NAMALWA (cell line): ENCODE data around the gene GTF3C6.
"Not testable (repeated sequence)": the region's sequence is repeated elsewhere in the genome, so short reads cannot be mapped to it uniquely, and the experiment has no call there.

Experiments
- DNase-seq: peaks from one replicate; pipeline ENCODE4 v3.0.0-alpha.2; 2015; ENCODE audit warnings: low spot score

GTF3C6 gene

GRCh38 chr6:110979565-110980101 lies 21.1 kb downstream of the GTF3C6 start:
- DNase-seq, result no peak

GRCh38 chr6:110980227-110980626 lies 21.7 kb downstream of the GTF3C6 start:
- no peak for DNase-seq

GRCh38 chr6:110980648-110981047 lies 22.1 kb downstream of the GTF3C6 start:
- no peak for DNase-seq

GRCh38 chr6:110981202-110981600 lies 22.7 kb downstream of the GTF3C6 start:
- peak; percentile 30 for DNase-seq

DNA sequence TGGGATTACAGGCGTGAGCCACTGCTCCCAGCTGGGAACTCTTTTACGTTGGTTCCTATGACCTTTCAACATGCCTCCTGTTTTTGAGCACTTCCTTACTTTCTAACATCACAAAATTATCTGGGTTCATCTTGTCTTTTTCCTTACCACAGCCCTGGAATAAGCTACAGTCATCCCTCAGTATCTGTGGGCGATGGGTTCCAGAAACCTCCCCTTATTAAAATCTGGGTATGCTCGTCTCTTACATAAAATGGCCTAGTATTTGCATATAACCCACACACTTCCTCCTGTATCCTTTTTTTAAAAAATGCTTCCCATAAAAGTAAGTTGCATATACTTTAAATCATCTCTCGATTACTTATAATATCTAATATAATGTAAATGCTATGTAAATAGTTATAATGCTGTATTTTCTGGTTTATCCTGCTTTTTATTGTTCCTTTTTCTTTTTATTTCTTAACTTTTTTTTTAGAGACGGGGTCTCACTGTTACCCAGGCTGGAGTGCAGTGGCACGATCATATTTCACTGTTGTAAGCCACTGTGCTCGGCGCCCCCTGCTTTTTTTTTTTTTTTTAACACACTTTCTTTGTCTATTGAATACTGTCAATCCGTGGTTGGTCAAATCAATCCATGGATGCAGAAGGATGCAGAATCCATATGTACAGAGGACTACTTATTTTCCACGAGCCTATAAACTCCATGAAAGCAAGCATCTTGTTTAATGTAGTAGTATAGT lies 32.5 kb downstream of the GTF3C6 start:
- DNase-seq, result no peak

- no peak for DNase-seq
These were observed 38.2 kb downstream of the GTF3C6 start for GRCh38 chr6:110996691-110997090.

GRCh38 chr6:110999634-111000270 lies 41.2 kb downstream of the GTF3C6 start:
- DNase-seq, result peak; percentile 62

DNA sequence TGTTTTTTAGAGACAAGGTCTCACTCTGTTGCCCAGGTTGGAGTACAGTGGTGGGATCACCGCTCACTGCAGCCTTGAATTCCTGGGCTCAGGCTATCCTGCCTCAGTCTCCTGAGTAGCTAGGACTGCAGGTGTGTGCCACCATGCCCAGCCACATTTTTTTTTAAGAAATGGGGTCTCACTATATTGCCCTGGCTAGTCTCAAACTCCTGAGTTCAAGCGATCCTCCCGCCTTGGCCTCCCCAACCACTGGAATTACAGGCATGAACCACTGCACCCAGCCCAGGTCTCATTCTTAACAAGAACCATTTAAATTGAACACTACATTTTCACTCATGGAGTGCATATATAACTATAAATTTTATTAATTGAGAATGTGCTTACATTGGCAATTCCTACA lies 43.8 kb downstream of the GTF3C6 start:
- no peak for DNase-seq

- DNase-seq, result peak; percentile 77
These were observed 53.0 kb downstream of the GTF3C6 start for GRCh38 chr6:111011360-111012142.

GRCh38 chr6:111012143-111012452 lies 53.6 kb downstream of the GTF3C6 start:
- DNase-seq, result no peak

- not testable (repeated sequence) for DNase-seq
These were observed 54.0 kb downstream of the GTF3C6 start for GRCh38 chr6:111012520-111012919.

DNA sequence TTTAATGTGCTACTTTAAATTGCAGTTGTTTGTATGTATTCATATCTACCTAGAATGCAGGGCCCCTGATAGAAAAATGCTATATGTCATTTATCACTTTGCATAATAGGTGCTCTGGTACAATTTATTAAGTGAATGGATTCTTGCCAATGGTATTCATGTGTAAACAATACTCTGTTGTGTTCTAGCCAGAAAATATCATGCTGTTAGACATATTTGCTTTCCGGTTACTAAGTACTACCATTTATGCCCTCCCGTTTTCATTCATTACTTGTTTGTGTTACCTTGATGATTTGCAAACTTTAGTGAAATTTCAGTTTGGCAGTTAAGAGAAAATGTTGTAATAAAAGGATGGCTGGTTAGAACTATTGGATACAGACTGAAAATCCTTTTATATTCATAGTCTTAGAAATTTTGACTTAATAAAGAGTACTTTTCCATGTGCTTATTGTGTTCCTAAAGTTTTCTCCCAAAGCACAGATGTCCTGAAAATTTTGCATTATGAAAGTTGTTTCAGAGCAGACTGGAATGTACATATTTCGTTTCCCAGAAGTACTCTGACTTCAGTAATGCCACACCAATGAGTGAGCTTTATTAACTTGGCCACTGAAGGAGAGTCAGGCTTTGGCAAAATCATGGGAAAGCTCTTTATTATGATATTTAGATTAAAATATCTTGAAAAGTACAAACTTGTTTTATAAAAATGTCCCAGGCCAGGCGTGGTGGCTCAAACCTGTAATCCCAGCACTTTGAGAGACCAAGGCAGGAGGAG lies 54.8 kb downstream of the GTF3C6 start:
- DNase-seq, result no peak

GRCh38 chr6:111015389-111016124 lies 57.1 kb downstream of the GTF3C6 start:
- no peak for DNase-seq

- not testable (repeated sequence) for DNase-seq
These were observed 58.7 kb downstream of the GTF3C6 start for GRCh38 chr6:111017241-111017640.
